HG02571 (cell line): ENCODE data around the gene SHMT2.
A peak's percentile ranks its signal among the peaks of the same experiment; 100 is the strongest.

Experiments used
- ATAC-seq: cut with Tn5 transposase; IDR thresholded peaks from one replicate; pipeline ENCODE4 v1.9.1; 2021; ENCODE audit warnings: mild to moderate bottlenecking, moderate library complexity; ENCODE audit not compliant: unreplicated experiment

SHMT2 gene

GRCh38 chr12:57213058-57213715 lies 16.3 kb upstream of the SHMT2 start:
- peak; percentile 41 for ATAC-seq

- no peak for ATAC-seq
Observed at GRCh38 chr12:57213763-57214397, 15.6 kb upstream of the SHMT2 start.

GRCh38 chr12:57214398-57214781 lies 15.1 kb upstream of the SHMT2 start:
- ATAC-seq: peak; percentile 39

- ATAC-seq: no peak
Observed at GRCh38 chr12:57215065-57215464, 14.4 kb upstream of the SHMT2 start.

GRCh38 chr12:57215668-57216013 lies 13.9 kb upstream of the SHMT2 start:
- ATAC-seq: no peak

- ATAC-seq: no peak
Observed at GRCh38 chr12:57216014-57216911, 13.2 kb upstream of the SHMT2 start, which contains the start of gene NXPH4. Gene NXPH4 (plus strand): TSS chr12:57216794. CDS start chr12:57216970, 176 bp downstream.

- ATAC-seq: no peak
Observed at GRCh38 chr12:57216921-57217879, 12.3 kb upstream of the SHMT2 start.

- ATAC-seq: no peak
Observed at GRCh38 chr12:57218030-57218853, 11.3 kb upstream of the SHMT2 start.

GRCh38 chr12:57219205-57219992 lies 10.1 kb upstream of the SHMT2 start:
- no peak for ATAC-seq

- no peak for ATAC-seq
Observed at GRCh38 chr12:57219993-57220754, 9.3 kb upstream of the SHMT2 start.

GRCh38 chr12:57220770-57221168 lies 8.7 kb upstream of the SHMT2 start:
- ATAC-seq: no peak

- no peak for ATAC-seq
Observed at GRCh38 chr12:57221169-57221917, 8.2 kb upstream of the SHMT2 start.

GRCh38 chr12:57222286-57223190 lies 7.0 kb upstream of the SHMT2 start:
- ATAC-seq: no peak

- ATAC-seq: no peak
Observed at GRCh38 chr12:57223191-57224165, 6.0 kb upstream of the SHMT2 start.

GRCh38 chr12:57224278-57224972 lies 5.1 kb upstream of the SHMT2 start:
- ATAC-seq: no peak
